H1 (cell line): ENCODE data around the gene OR4D11. TPM values are rescaled to one million over a fixed set of nuclear protein-coding genes. Genes with fewer than 3 reads are reported as not detected.

Experiments used
- BCL11A ChIP-seq, 2 experiments: IDR thresholded peaks; one replicate each; pipeline ENCODE4 v1.6.1; 2011; ENCODE audit warnings: low read depth in 2 of 2, low read length in 2 of 2, mild to moderate bottlenecking in 2 of 2
- CHD7 ChIP-seq: fragments of 300-600 bp; sonication (generic); IDR thresholded peaks from 2 replicates; pipeline ENCODE4 v1.7.1; 2012; ENCODE audit warnings: low read length, moderate library complexity, mild to moderate bottlenecking, inconsistent platforms; ENCODE audit not compliant: insufficient replicate concordance
- polyA plus RNA-seq, 7 experiments: library from polyadenylated mRNA; depleted of rRNA in 3 of 7; stranded (reverse) in 5 of 7; unstranded in 2 of 7; fragments of >200 nt in 5 of 7; fragments of 200-250 nt in 2 of 7; gene quantifications; 1 replicate in 5 of 7; 2 replicates in 1 of 7; 4 replicates in 1 of 7; pipeline versions ENCODE4 v1.2.1 to v1.2.3, GENCODE V29; 2011 to 2013; ENCODE audit warnings: missing spikeins in 2 of 7, mixed read lengths in 2 of 7
- total RNA-seq: library from RNA; stranded (reverse); fragmentation: NEBNext Ultra II Directional; extraction: Animal tissue kit (Norgen Biotek cat#: 25700); gene quantifications from 2 replicates; pipeline ENCODE4 v1.2.1, GENCODE V29; 2021

Gene OR4D11
- total and polyA plus RNA-seq, 2 of the 8 experiments (the other 6 are each of a cell fraction or from before 2014, with no cell fraction given) = not detected

- TF ChIP-seq CHD7 = no peak
- TF ChIP-seq BCL11A (IDR thresholded peaks at IDR 0.05; ENCODE audit: low read depth in 2 of 2, low read length in 2 of 2) = no peak
Observed at GRCh38 chr11:59503276-59503675, at the start of gene OR4D11 (continued).
